Loucy (cell line): ENCODE data around the gene FGF11.

Experiments
- H2AFZ ChIP-seq: fragments of 200-600 bp; sonication (generic); 2 replicates; pipeline ENCODE4 v1.6.0; 2016; ENCODE audit warnings: antibody characterized with exemption, mild to moderate bottlenecking, low read length, moderate library complexity
- H3F3A ChIP-seq: fragments of 200-600 bp; 2 replicates; pipeline ENCODE4 v1.6.0; 2016; ENCODE audit warnings: antibody characterized with exemption, low read depth, mild to moderate bottlenecking
- H3K27me3 ChIP-seq: fragments of 200-600 bp; sonication (generic); 2 replicates; pipeline ENCODE4 v1.6.1; 2014; ENCODE audit warnings: low read length, mild to moderate bottlenecking; ENCODE audit not compliant: insufficient read depth, poor library complexity, severe bottlenecking
- H3K36me3 ChIP-seq: fragments of 200-600 bp; sonication (generic); 2 replicates; pipeline ENCODE4 v1.6.1; 2016; ENCODE audit warnings: low read length; ENCODE audit not compliant: insufficient read depth
- H3K4me1 ChIP-seq: fragments of 200-600 bp; sonication (generic); 2 replicates; pipeline ENCODE4 v1.5.1; 2014; ENCODE audit warnings: low read length, mild to moderate bottlenecking; ENCODE audit not compliant: insufficient read depth, poor library complexity, severe bottlenecking
- H3K4me2 ChIP-seq: fragments of 200-600 bp; sonication (generic); 2 replicates; pipeline ENCODE4 v1.6.0; 2014; ENCODE audit warnings: antibody characterized with exemption, low read length, low read depth, mild to moderate bottlenecking; ENCODE audit not compliant: poor library complexity, severe bottlenecking
- H3K4me3 ChIP-seq: fragments of 200-600 bp; sonication (generic); 2 replicates; pipeline ENCODE4 v1.5.1; 2014; ENCODE audit warnings: low read length, mild to moderate bottlenecking, mixed read lengths; ENCODE audit not compliant: poor library complexity, severe bottlenecking
- H3K79me2 ChIP-seq: fragments of 200-600 bp; sonication (generic); 2 replicates; pipeline ENCODE4 v1.6.1; 2014; ENCODE audit warnings: low read length; ENCODE audit not compliant: insufficient read depth
- H3K9ac ChIP-seq: fragments of 200-600 bp; sonication (generic); 2 replicates; pipeline ENCODE4 v1.6.0; 2014; ENCODE audit warnings: mild to moderate bottlenecking, low read depth, low read length, moderate library complexity; ENCODE audit not compliant: poor library complexity, severe bottlenecking
- H3K9me2 ChIP-seq: fragments of 200-600 bp; sonication (generic); replicated peaks from 2 replicates; pipeline ENCODE4 v1.6.1; 2016; ENCODE audit warnings: low read depth, low read length, mixed read lengths
- H3K9me3 ChIP-seq: fragments of 200-600 bp; sonication (generic); 2 replicates; pipeline ENCODE4 v1.6.1; 2014; ENCODE audit warnings: mild to moderate bottlenecking, antibody characterized with exemption, low read length, low read depth; ENCODE audit not compliant: insufficient read depth
- H4K20me1 ChIP-seq: fragments of 200-600 bp; sonication (generic); 2 replicates; pipeline ENCODE4 v1.6.0; 2014; ENCODE audit warnings: antibody characterized with exemption, low read length, mild to moderate bottlenecking; ENCODE audit not compliant: insufficient read depth, poor library complexity, severe bottlenecking
- CTCF ChIP-seq: fragments of 200-600 bp; sonication (generic); conservative IDR thresholded peaks from 2 replicates; pipeline ENCODE4 v1.5.1; 2014; ENCODE audit warnings: mild to moderate bottlenecking, antibody characterized with exemption, low read length
- EZH2phosphoT487 ChIP-seq: fragments of 200-600 bp; IDR thresholded peaks from 2 replicates; pipeline ENCODE4 v1.6.1; 2018; ENCODE audit warnings: antibody characterized with exemption, mild to moderate bottlenecking, moderate library complexity, borderline replicate concordance

Gene FGF11

GRCh38 chr17:7483255-7484066 is 44.1 kb downstream of the FGF11 start:
- TF ChIP-seq EZH2phosphoT487 (no peak), CTCF (no peak)
- peaks cover 74% of the 10 kb centered on the region for H3K79me2 ChIP-seq
- peaks cover 40% of the 10 kb centered on the region for H4K20me1 ChIP-seq
- H3K9me3 ChIP-seq = no peaks in the 10 kb centered on the region
- no peaks in the 10 kb centered on the region for H3K36me3 ChIP-seq
- H3K9ac ChIP-seq = peak overlapping the region; percentile 96
- H3K4me3 ChIP-seq = peak overlapping the region; percentile 91
- H3K4me2 ChIP-seq = peak overlapping the region; percentile 76
- H3F3A ChIP-seq = no peaks in the 10 kb centered on the region
- no peaks in the 10 kb centered on the region for H3K9me2 ChIP-seq
- H3K4me1 ChIP-seq = peaks cover 35% of the 10 kb centered on the region
- H2AFZ ChIP-seq = peak overlapping the region; percentile 90
- H3K27me3 ChIP-seq = no peaks in the 10 kb centered on the region

GRCh38 chr17:7484067-7484918 is 45.0 kb downstream of the FGF11 start, which contains the start of gene POLR2A:
POLR2A (plus strand) TSS chr17:7484366.
- peak within 1 kb of the TSS; percentile 90 for H2AFZ ChIP-seq
- peaks cover 44% of the 10 kb centered on the region for H4K20me1 ChIP-seq
- peaks cover 74% of the 10 kb centered on the region for H3K79me2 ChIP-seq

More at GRCh38 chr17:7484067-7484918, 45.0 kb downstream of the FGF11 start, which contains the start of gene POLR2A:
- TF ChIP-seq CTCF (no peak), EZH2phosphoT487 (no peak)
- H3K4me2 ChIP-seq = peak within 1 kb of the TSS; percentile 94
- no peaks in the 10 kb centered on the region for H3K27me3 ChIP-seq
- H3F3A ChIP-seq = no peaks in the 10 kb centered on the region
- H3K4me3 ChIP-seq = peak within 1 kb of the TSS; percentile 91
- H3K9me3 ChIP-seq = no peaks in the 10 kb centered on the region
- peak within 1 kb of the TSS; percentile 96 for H3K9ac ChIP-seq
- H3K4me1 ChIP-seq = peaks cover 39% of the 10 kb centered on the region
- no peaks in the 10 kb centered on the region for H3K9me2 ChIP-seq
- H3K36me3 ChIP-seq = no peaks in the 10 kb centered on the region
